Muscle layer of colon (tissue), 2 donors: Measurements from ENCODE around the gene ASPHD2.

Experiments
- H3K27ac ChIP-seq: one replicate; pipeline ENCODE4 v1.7.0; 2013; ENCODE audit warnings: low read depth, mild to moderate bottlenecking, low read length, moderate library complexity
- H3K27me3 ChIP-seq, 2 donors: one replicate each; pipeline ENCODE4 v1.7.0; 2013; ENCODE audit warnings: low read length in 2 of 2, mild to moderate bottlenecking in 2 of 2; ENCODE audit not compliant: insufficient read depth in 2 of 2, control insufficient read depth in 1 of 2
- H3K36me3 ChIP-seq: one replicate; pipeline ENCODE4 v1.7.0; 2013; ENCODE audit warnings: mild to moderate bottlenecking, low read length; ENCODE audit not compliant: insufficient read depth
- H3K4me1 ChIP-seq: one replicate; pipeline ENCODE4 v1.7.0; 2013; ENCODE audit warnings: mild to moderate bottlenecking, low read length; ENCODE audit not compliant: insufficient read depth
- H3K4me3 ChIP-seq, 2 donors: one replicate each; pipeline ENCODE4 v1.7.0; 2013; ENCODE audit warnings: low read length in 2 of 2, low read depth in 1 of 2, mild to moderate bottlenecking in 1 of 2, moderate library complexity in 1 of 2
- H3K9ac ChIP-seq: one replicate; pipeline ENCODE4 v1.7.0; 2013; ENCODE audit warnings: low read length
- H3K9me3 ChIP-seq: one replicate; pipeline ENCODE4 v1.7.0; 2013; ENCODE audit warnings: mild to moderate bottlenecking, low read length
- donor health status: abdominal sarcoma.
- donor health status: Adenocarcinoma of cecum.

ASPHD2 gene

GRCh38 chr22:26489447-26490036, 60.5 kb downstream of the ASPHD2 start:
- Histone ChIP-seq H3K9ac (no peak overlapping the region), H3K36me3 (peaks cover 61% of the 10 kb centered on the region), H3K4me3 (no peak overlapping the region), H3K27me3 (no peaks in the 10 kb centered on the region), H3K9me3 (no peaks in the 10 kb centered on the region), H3K4me1 (peaks cover 9% of the 10 kb centered on the region), H3K27ac (no peak overlapping the region)

GRCh38 chr22:26492220-26492619, 63.2 kb downstream of the ASPHD2 start:
- Histone ChIP-seq H3K27ac (no peak overlapping the region), H3K4me1 (no peaks in the 10 kb centered on the region), H3K4me3 (no peak overlapping the region), H3K27me3 (no peaks in the 10 kb centered on the region), H3K9ac (no peak overlapping the region), H3K9me3 (no peaks in the 10 kb centered on the region), H3K36me3 (peaks cover 85% of the 10 kb centered on the region)

- no peak overlapping the region for H3K9ac ChIP-seq
- H3K9me3 ChIP-seq: no peaks in the 10 kb centered on the region
- no peak overlapping the region for H3K4me3 ChIP-seq
- H3K4me1 ChIP-seq: no peaks in the 10 kb centered on the region
- peaks cover 82% of the 10 kb centered on the region for H3K36me3 ChIP-seq
- no peaks in the 10 kb centered on the region for H3K27me3 ChIP-seq
- H3K27ac ChIP-seq: no peak overlapping the region
Measured at GRCh38 chr22:26494506-26494905, 65.4 kb downstream of the ASPHD2 start.
